NB4 (cell line): ENCODE results near the gene POLA1.

ENCODE experiments used
- MYC ChIP-seq: IDR thresholded peaks from 2 replicates; pipeline ENCODE4 v1.6.1; 2011; ENCODE audit warnings: low read depth, low read length
- POLR2A ChIP-seq: IDR thresholded peaks from 2 replicates; pipeline ENCODE4 v1.6.1; 2011; ENCODE audit warnings: mild to moderate bottlenecking; ENCODE audit not compliant: insufficient read length; ENCODE audit errors: extremely low read depth
- TF ChIP-seq, protein P1 (sequence below): IDR thresholded peaks from one replicate; pipeline ENCODE4 v1.5.1; 2012; ENCODE audit warnings: low read depth, low read length

- TF ChIP-seq, protein P1, sequence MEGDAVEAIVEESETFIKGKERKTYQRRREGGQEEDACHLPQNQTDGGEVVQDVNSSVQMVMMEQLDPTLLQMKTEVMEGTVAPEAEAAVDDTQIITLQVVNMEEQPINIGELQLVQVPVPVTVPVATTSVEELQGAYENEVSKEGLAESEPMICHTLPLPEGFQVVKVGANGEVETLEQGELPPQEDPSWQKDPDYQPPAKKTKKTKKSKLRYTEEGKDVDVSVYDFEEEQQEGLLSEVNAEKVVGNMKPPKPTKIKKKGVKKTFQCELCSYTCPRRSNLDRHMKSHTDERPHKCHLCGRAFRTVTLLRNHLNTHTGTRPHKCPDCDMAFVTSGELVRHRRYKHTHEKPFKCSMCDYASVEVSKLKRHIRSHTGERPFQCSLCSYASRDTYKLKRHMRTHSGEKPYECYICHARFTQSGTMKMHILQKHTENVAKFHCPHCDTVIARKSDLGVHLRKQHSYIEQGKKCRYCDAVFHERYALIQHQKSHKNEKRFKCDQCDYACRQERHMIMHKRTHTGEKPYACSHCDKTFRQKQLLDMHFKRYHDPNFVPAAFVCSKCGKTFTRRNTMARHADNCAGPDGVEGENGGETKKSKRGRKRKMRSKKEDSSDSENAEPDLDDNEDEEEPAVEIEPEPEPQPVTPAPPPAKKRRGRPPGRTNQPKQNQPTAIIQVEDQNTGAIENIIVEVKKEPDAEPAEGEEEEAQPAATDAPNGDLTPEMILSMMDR, result no peak
- no peak for TF ChIP-seq POLR2A
- no peak for TF ChIP-seq MYC
Measured at GRCh38 chrX:24696294-24696693, 2.6 kb downstream of the POLA1 start.
